ENCODE results near the gene KRT74.

KRT74 gene

DNA sequence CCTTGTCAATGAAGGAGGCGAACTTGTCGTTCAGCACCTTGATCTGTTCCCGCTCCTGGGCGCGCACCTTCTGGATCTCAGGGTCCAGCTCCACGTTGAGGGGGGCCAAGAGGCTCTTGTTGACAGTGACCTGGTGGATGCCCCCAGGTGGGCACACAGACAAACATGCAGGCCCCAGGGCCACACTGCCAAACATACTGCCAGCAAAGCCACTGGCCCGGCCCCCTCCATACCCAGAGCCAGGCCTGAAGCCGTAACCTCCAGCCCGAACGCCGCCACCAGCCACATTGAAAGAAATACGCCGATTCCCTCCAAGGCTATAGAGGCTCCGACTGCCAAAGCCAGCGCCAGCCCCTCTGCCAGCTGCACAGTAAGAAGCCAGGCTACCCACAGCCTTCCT, 337 bp downstream of the KRT74 start:
- no peak for DNase-seq (ENCODE audit: low read depth)

DNA sequence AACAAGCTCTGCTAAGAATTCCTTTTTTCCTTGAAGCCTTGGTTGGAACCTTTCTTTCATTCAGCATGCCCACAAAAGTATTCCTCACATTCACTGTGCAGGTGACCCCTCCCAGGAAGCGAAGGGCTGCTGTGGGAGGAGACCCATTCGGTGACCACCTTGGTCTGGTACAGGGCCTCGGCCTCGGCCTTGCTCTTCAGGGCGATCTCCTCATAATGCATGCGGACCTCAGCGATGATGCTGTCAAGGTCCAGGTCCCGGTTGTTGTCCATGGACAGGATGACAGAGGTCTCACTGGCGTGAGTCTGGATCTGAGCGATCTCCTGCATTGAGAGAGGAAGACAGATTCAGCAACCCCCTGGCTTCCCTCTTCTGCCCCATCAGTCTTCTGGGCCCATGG, 3.1 kb downstream of the KRT74 start:
- no peak for DNase-seq (ENCODE audit: low read depth)

DNA sequence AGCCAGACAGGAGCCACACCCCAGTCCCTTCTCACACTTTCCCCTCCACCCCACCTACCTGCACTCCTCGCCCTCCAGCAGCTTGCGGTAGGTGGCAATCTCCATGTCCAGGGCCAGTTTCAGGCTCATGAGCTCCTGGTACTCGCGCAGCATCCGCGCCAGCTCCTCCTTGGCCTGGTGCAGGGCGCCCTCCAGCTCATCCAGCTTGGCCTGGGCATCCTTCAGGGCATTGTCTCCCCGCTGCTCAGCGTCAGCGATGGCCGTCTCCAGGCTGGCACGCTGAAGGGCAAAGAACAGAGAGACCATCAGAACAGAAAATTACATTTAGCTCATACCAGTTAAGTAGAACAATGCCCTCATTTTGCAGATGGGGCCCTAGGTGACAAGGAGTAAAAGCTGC, 5.5 kb downstream of the KRT74 start:
- DNase-seq (ENCODE audit: low read depth): no peak

DNA sequence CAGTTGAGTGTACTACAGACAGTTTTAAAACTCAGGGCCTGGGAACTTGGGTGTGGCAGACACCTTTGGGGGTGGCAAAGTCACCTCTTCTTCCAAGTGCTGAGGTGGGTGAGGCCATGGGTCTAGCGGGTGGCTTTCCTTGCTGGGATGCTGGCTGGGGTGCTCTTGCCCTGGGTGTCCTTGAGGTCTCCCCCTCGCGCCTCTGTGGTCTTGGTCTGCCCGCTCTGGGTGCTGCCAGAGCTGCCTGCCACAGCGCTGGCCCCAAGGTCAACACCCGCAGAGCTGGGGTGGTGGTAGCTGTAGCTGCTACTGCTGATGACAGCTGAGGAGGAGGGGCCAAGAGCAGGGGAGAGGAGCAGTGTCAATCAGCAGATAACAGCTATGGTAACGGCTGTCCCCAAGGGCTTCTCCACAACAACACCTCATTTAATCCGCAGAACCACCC, 6.8 kb downstream of the KRT74 start:
- DNase-seq (ENCODE audit: low read depth): no peak

DNA sequence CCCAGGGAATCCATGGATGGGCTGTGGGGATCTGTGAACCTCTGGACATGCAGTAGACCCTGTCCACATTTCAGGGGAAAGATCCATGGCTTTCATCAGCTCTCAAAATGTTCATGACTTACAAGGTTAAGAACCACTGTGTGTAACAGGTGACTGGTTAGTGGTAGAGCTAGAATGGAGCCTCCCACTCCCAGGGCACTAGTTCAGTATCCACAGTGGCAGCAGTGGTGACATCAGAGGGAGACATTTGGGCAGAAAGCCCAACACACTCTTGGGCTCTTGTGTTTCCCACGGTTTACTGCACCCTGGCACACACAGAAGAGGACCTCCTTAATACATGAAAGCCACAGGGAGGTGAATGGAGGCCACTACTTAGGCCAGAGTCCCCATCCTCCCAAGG, 9.1 kb downstream of the KRT74 start:
- DNase-seq (ENCODE audit: low read depth): no peak

DNA sequence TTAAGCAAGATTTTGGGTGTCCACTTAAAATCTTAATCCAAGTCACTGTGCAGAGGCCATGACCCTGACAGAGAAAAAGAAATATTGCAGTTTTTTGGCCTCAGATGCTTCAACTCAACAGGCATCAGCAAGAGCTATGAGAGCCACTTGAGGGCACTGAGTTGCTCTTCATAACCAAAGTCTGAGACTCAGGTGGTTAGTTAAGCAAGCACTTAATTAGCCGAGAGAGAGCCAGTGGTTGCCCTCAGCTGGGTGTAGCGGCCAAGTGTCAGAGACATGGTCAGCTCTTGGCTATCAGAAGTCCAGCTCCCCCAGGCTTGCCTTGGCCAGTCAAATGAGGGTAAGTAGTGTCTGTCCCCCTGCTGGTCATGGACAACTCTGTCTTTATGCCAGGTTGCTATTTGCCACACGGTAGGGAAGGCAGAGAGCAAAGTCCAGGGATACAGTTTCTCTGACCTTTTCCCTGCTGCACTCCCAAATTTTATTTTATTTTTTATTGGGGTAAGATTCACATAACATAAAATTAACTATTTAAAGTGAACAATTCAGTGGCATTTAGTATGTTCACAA, 11.7 kb downstream of the KRT74 start:
- DNase-seq (ENCODE audit: low read depth): no peak

DNA sequence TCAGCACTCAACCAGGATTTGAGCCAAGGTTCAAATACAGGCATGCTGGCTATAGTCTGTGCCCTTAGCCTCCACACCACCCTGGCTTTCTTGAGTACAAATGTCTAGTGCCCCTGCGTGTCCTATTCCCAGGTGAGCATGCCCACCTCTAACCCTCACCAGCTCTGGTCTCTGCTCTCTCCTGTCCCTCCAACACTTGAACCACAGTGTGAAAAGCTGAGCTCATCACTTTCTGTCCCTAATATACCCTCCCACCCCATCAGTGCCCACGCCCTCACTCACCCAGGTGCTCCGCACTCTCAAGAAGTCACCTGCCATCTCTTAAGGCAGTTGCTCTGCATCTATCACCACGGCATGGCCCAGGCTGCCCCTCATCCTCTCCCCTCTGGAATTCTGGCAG, 13.7 kb downstream of the KRT74 start:
- DNase-seq (ENCODE audit: low read depth): no peak

DNA sequence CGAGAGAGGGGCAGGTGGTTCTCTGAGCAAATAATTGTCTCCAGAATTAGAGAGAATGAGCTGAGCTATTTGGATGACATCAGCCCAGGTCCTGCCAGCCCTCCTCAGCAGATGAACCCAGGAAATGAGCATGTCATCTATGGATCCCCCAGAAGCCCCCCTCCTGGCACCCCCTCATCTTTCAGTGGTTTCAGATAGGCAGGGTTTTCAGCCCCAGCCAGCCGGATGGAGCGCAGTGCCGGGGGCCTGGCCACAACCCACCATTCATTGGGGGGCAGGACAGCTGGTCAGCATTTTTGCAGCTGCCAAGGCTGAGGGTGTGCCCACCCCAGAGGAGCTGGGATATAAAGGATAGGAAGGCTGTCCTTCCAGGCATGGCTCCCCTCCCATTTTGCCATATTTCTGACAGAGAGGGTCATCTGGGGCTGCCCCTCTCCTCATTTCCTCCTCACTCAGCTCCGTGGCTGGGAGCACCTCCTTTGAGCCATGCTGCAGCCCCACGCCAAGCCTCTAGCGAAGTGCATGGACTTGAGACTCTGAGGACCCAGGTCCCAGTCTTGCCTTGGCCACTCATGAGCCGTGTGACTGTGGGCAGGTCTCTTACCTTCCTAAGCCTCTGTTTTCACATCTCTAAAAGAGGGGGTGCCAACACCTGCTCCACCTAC, 14.7 kb downstream of the KRT74 start:
- DNase-seq (ENCODE audit: low read depth): no peak

DNA sequence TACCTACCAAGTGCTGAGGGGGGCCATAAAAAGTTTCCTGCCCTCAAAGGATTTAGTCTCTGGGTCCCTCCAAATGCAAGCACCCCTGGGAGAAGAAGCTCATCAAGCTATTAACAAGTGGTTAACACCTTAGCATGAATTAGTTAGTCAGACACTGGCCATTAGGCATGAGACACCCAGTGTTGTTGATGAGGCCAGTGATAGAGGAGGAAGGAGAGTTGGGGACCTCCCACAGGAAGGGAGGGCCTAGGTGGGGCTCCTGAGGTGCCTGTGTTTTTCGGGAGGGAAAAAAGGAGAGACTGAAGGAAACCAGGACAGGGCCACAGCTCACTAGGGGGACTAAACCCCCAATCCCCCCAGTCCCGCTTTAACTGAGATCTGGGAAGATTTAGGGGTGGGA, 16.2 kb downstream of the KRT74 start:
- no peak for DNase-seq (ENCODE audit: low read depth)

DNA sequence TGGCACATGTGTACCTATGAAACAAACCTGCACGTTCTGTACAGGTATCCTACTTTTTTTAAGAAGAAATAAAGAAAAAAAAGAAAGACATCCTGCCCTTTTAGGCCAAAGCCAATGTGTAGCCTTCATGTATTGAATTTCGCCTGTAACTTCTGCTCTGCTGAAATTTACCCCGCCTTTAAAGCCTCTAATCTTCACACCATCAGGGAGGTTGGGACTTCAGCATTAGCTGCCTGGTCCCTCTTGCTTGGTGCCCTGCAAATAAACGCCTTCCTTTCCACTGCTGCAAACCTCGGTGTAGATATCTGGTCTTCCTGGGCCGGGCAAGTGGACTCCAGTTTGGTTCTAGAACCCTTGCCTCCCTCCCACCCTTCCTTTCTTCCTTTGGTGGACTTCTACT, 18.1 kb downstream of the KRT74 start:
- DNase-seq (ENCODE audit: low read depth): no peak

DNA sequence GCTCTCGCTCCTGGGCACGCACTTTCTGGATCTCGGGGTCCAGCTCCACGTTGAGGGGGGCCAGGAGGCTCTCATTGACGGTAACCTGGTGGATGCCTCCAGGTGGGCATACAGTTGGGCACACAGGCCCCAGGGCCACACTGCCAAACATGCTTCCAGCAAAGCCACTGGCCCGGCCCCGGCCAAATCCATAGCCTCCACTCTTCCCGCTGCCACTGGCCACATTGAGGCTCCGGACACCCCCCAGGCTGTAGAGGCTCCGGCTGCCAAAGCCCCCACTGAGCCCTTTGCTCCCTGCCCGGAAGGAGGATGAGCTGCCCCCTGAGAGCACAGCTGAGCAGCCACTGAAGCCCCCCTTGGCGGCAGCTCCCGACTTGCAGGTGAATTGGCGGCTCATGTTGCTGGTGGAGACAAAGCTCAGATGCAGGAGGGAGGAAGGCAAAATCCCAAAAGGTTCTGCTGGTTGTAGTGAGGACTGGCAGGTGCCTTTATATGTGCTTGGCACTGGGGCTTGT, 20.9 kb downstream of the KRT74 start, which contains the start of gene KRT71:
KRT71 (minus strand) TSS at position 465 of the 515 bp plus-strand sequence; CDS start at position 397, 68 bp downstream.
- no peak for DNase-seq (ENCODE audit: low read depth)

DNA sequence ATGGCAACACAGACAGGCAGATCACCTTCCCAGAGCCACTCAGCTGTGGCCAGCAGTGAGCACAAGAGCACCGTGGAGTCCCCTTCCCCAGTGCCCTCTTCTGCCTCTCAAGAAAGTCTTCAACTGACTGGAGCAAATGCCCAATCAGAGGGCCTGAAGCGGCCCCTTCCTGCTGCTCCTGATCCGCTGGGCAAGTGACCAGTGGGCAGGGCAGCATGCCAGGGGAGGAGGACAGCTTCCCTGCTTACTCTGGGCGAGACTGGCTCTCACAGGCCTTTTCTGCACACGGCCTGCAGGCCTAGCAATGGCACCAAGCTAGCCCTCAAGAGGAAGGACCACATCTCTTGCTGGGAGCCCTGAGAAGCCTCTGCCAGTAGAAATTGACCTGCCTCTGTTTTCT, 21.6 kb downstream of the KRT74 start:
- no peak for DNase-seq (ENCODE audit: low read depth)

DNA sequence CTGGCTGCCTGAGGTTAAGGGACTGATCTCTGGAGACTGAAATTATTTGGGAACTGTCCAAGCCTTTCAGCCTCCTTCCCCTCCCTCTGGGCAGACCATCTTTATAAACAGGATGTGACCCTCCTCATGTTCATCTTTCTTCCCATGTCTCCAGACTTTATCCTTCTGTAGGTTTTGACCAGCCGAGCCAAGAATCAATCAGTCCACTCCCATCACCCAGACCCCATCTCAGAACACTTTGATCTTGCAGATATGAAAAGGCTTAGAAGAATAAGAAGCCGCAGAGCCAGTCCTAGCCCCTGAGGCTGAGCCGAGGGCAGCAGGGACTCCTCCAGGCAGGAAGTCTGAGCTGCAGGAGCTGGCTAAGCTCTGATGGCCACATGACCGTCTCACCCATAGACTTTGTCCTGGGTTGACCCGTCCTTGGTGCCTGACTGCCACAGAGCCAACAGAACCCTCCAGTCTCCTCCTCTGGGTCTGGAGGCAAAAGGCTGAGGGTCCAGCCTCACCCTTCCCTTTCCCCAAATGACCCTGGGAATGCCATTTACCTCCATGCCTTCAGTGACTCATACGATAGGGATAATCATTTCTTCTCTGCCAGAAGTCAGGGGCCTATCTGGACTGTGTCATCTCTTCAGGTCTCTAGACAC, 22.3 kb downstream of the KRT74 start:
- DNase-seq (ENCODE audit: low read depth): no peak

DNA sequence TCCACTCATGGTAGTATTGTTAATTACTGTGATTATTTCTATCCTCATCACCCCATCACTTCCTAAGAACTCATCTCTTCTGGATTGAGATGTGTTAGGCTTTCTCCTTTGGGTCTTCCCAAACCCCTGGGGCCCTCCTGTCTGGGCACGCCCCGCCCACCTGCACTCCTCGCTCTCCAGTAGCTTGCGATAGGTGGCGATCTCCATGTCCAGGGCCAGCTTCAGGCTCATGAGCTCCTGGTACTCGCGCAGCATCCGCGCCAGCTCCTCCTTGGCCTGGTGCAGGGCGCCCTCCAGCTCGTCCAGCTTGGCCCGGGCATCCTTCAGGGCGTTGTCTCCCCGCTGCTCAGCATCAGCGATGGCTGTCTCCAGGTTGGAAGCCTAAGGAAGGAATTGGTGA, 27.5 kb downstream of the KRT74 start:
- DNase-seq (ENCODE audit: low read depth): no peak

DNA sequence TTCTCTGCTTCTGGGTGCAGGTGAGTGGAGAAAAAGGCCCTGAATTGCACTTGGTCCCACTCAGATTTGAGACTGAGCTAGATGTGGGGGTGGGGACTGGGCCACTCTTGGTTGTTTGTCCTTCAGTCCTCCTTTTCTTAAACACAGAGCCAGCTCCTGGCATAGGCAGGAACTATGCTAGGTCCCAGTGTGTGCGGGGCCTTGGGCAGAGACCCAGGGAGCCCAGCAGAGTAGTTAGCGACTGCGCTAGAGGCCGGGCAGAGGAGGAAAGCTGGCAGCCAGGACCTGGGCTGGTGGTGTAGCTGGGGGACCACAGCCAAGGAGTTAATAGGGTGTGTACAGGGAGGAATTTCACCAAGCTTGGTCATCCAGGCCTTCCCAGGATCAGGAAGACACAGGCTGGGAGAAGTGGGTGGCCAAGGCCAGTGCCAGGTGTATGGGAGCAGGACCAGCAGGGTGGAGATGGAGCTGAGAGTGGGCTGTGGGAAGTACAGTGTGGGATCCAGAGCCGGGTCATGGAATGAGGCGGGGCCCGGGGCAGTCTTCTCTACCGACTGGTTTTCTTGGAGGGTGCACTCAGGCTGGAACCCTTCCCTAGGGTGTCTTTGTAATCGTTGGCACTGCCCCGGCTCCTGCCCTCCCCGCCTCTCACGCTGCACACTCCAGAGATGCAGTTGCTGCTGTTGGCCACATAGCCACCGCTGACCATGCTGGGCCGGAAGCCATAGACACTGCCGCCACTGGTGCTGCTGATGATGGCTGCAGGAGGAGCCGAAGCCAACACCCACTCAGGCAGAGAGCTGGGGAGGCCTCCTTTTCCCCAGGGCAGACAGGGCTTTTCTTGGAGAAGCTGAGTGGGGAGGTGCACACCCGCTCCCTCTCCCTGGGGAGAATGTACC, 29.4 kb downstream of the KRT74 start:
- DNase-seq (ENCODE audit: low read depth): no peak

DNA sequence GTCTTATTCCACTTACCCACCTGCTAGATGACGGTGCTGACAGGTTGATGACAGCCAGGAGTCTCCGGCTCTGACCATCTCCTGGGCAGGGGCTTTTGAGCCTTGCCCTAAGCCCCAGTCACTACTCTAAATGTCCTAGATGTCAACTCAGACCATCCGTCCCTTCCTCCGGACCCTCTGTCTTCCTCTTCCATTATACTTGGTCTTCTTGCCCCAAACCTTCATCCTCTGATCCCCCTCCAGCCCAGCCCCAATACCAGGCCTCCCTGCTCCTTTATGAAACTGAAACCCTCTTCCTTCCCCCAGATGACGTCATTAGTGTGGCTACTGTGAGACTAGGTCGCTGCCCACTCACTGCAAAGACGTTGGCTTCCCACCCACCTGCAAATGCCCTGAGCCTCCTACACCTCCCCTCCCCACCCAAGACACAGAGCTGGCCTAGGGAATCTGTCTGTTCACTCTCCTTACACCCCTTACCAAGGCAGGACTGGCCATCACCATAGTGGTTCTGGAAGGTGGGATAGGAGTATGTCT, 30.8 kb downstream of the KRT74 start:
- DNase-seq (ENCODE audit: low read depth): no peak

DNA sequence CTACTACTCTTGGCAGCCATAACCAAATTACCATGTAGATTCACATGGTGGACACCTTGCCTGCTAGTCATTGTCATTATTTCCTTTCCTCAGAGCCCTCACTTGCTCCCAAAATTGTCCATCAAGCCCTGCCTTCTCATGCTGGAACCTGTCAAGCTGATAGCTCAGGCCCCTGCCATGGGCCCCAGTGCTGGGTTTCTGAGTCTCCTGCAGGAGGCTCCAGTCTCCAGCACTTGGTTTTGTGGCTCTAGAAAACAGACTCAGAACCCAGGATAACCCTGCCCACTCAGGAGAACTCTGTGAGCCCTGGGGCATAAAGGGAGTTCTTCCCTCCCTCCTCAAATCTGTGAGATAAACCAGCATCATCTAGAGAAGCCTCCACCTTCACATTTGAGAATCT, 31.5 kb downstream of the KRT74 start:
- DNase-seq (ENCODE audit: low read depth): no peak

DNA sequence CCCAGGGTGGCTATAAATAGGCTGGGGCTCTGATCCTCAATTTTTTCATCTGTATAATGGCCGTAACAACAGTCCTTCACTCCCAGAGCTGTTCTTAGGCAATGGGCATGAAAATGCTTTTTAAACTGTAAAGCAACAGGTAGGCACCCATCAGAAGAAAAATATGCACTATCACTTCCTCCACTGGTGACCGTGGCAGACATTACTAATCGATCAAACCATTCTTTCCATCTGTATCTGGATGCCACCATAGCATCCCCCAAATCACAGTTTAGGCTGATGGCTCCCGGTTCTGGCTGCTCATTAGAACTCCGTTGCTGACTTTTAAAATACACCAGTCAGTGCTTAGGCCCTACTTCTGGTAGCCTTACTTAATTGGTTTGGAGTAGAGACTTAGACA, 31.9 kb downstream of the KRT74 start:
- DNase-seq (ENCODE audit: low read depth): no peak

DNA sequence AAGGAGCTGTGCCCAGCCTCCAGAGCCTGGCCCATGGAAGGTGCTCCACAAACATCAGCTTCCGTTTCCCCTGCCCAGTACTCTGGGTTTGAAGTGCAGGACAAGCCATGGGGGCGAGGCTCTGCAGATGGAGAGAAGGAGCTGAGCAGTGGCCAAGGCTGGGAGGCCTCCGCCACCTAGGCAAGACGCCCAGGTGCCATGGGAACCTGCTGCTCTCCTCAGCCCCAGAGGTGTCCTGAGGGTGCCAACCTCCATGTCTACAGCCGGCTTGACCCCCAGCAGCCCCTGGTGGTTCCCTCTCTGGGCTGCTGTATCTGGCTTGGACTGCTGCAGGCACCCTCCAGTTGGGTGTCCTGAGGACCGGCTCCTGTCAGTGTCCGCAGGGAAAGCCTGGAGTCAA, 33.1 kb downstream of the KRT74 start:
- DNase-seq (ENCODE audit: low read depth): no peak

DNA sequence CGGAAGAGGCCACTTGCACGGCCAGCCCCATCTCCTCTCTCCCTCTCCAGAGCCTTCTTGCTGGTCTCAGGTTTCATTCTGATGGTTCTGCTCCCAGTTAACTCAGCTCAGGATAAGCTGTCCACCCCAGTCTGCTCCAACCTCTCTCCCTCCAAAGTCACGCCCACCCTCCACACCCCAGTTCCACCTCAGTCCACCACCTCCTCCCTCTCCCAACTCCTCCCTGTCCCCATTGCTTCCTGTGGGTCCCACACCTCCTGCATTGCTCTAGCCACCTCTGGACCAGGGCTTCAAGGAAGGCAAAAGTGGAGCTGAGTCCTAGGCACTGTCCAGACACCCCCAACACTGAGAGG, 33.8 kb downstream of the KRT74 start:
- no peak for DNase-seq (ENCODE audit: low read depth)

DNA sequence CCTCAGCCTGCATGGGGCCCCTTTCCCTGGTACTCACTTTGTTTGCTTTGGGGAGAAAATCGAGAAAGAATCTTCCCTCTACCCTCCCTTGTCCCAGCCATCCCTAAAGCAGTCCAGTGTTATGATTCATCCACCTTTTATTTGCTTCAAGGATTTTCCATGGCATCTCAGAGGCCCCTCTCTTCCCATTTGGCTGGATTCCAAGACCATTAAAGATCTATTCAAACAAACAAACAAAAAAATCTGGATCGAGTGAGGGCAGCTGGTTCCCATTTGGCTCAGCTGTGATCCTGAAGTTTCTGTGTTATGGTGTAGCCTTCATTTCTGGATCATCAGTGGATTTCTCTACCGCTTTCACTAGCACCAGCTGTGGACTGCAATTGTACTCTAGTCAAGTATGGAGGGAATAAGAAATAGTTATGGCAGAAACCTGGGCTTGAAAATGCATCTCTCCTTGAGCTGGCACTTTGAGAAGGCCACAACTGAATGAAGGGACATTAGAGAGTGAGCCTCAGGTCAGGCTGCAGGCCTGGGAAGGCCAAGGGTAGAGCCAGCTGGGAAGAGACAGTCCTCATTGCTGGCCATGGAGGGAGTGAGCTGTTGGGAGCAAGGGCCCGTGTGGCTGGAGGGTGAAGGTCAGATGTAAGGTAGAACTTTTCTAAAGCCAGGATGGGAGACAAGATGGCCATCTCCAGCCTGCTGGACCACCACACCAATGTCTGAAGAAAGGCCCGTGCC, 34.4 kb downstream of the KRT74 start:
- DNase-seq (ENCODE audit: low read depth): peak; percentile 63

DNA sequence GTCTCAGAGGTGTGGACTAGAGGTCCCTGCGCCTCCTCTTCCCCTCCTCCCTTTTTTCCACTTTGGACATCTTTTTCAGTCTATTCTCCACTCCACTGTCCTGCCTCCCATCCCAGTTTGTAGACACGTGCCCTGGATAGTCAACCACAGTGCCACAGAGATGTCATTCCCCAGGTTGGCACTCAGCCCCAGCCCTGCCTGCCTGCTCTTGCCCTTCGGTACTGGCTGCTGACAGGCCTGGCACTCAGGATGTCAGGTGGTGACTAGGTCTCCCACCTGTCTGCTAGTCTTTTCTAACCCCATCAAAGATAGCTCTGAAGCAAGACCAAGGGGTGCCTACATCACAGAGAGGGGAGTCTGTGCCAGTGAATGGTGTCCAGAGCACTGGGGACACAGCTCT, 36.5 kb downstream of the KRT74 start:
- DNase-seq (ENCODE audit: low read depth): no peak

All from GM04504 (cell line).